Hematopoietic multipotent progenitor cell treated with erythropoietin and hydrocortisone succinate and interleukin-3 and kit ligand, for 15 days (in vitro differentiated cells): ENCODE results near the gene PPFIA2.

ENCODE experiments used
- DNase-seq: peaks from one replicate; pipeline ENCODE4 v3.0.0-alpha.2; 2015; ENCODE audit warnings: low spot score

PPFIA2 gene

DNA sequence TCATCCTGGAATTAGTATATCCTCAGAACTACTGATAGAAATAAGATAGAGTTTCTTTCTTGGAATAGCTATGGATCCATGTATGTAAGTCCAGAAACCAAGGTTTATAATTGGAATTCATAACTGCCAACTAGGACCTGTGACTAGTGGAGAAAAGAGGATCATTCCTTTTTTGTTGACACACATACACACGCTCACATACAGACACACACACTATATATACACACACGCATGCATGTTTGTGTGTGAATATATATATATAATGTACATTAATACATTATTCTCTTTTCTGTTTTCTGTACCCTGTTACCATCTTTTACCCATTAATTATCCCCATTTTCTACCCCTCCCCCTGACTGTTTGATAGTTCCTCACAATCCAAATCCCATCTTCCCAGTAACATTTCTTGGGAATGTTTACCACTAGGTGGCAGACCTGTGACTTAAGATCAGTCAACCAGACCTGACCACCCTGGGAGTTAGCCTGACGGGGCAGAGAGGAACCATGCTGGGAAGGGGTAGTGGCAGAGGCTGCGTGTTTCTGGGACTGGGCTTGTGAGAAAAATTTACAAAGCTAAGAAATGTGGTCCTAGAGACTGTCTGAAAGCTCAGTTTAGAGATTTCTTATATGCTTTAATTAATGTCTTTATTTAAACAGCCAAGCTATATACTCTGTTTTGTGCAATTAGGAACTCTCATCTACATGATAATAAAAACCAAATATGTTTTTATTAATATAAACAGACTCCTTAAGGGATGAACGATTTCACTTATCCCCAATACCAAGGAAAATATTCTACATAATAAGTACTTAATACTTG is 308.0 kb downstream of the PPFIA2 start:
- DNase-seq: no peak

- no peak for DNase-seq
Observed at GRCh38 chr12:81441629-81442028, 317.5 kb downstream of the PPFIA2 start.

- no peak for DNase-seq
Observed at GRCh38 chr12:81440001-81440400, 319.1 kb downstream of the PPFIA2 start.

- no peak for DNase-seq
Observed at GRCh38 chr12:81439344-81439743, 319.8 kb downstream of the PPFIA2 start.

GRCh38 chr12:81417056-81417455 is 342.1 kb downstream of the PPFIA2 start:
- DNase-seq: no peak

GRCh38 chr12:81416571-81416970 is 342.6 kb downstream of the PPFIA2 start:
- DNase-seq: no peak

DNA sequence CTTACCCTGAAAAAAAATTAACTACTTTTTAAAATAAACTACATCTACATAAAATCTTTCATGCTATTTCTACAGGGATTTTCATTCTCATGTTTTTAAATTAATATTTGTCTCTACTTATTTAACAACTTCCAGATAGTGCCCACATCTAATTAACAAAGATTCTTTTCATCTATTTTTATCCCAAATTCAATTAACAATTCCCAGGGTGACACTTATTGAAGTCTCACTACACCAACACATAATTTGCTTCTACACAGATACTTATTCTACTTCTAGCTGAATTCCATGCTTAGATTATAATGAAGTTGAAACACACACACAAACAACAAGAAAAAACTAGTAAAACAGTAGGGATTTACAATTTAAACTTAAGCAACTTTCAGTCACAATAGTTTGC is 344.7 kb downstream of the PPFIA2 start:
- DNase-seq: no peak

- DNase-seq: no peak
Observed at GRCh38 chr12:81412940-81413339, 346.2 kb downstream of the PPFIA2 start.

GRCh38 chr12:81403348-81403747 is 355.8 kb downstream of the PPFIA2 start:
- no peak for DNase-seq

DNA sequence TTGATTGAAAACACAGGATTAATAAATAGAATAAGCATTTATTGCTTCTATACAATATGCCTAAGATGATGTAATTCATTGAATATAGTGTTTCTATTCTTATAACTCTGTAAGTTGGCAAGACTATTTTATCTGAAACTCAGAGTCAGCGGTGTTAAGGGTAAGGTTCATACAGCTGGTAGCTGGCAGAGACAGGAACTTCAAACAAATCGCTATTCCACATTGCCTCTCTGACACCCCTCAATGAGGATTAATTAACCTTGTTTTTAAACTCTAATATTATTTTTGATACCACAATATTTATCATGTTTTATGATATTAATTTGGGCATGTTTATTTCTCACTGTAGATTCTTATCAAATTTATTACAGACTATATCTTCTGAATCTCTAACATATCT is 357.9 kb downstream of the PPFIA2 start:
- DNase-seq: no peak

GRCh38 chr12:81400024-81400423 is 359.1 kb downstream of the PPFIA2 start:
- DNase-seq: no peak

DNA sequence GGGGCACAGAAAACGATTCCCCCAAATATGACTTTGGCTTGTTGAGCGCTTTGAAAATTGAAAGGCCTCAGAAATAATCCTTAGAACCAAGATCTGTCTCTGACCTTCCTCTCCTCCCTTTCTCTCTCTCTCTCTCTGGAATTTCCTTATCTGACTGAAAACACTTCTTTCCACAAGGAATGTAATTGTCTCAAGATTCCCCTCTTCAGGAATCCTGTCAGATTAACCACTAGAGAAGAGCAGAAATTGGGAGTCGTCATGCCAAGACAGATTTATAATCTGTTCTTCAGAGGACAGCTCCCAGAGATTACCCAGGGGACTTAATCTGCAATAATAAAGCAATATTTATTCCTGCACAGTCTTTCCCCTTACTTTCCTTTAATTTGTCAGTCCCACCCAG is 363.7 kb downstream of the PPFIA2 start:
- no peak for DNase-seq

- DNase-seq: no peak
Observed at GRCh38 chr12:81389550-81390099, 369.5 kb downstream of the PPFIA2 start.

GRCh38 chr12:81386101-81386500 is 373.0 kb downstream of the PPFIA2 start:
- no peak for DNase-seq

DNA sequence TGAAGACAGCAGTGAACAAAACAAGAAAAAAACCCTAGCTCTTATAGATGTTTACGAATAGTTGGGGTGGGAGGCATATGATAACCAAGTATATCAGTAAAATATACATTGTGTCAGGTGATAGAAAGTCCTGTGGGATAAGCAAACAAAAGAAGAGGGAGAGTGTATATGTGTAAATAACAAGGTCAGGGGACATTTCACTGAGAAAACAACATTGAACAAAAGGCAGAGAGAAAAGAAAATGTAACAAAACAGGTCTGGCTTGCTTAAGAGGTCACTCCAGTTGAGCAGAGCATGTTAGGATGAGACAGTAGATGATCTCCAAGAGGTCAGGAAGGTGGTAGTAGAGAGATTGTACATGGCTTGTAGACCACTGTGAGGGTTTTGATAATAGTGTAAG is 377.2 kb downstream of the PPFIA2 start:
- DNase-seq: no peak

GRCh38 chr12:81378601-81379285 is 380.4 kb downstream of the PPFIA2 start:
- no peak for DNase-seq

- no peak for DNase-seq
Observed at GRCh38 chr12:81377771-81378170, 381.4 kb downstream of the PPFIA2 start.

- no peak for DNase-seq
Observed at GRCh38 chr12:81375969-81376368, 383.2 kb downstream of the PPFIA2 start.

- DNase-seq: no peak
Observed at GRCh38 chr12:81370456-81370855, 388.7 kb downstream of the PPFIA2 start.

GRCh38 chr12:81369175-81369574 is 390.0 kb downstream of the PPFIA2 start:
- DNase-seq: no peak

DNA sequence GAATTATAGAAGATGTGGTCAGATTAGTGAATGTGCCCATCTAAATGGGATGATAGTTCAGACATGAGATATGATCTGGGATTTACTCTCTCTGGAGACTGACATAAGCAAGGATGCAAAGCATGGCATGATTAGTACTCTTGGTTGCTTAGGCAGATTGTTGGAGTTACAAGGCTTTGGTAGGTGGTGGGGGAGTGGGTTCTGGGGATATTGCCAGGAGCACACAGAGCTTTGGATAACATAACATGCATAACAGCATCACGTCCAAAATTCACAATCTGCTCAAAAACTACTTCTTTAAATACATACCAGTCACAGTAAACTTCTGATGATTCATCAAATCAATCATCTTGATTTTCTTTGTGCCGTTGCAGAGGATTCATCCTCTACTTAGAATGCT is 393.9 kb downstream of the PPFIA2 start:
- no peak for DNase-seq

- no peak for DNase-seq
Observed at GRCh38 chr12:81360916-81361315, 398.2 kb downstream of the PPFIA2 start.

DNA sequence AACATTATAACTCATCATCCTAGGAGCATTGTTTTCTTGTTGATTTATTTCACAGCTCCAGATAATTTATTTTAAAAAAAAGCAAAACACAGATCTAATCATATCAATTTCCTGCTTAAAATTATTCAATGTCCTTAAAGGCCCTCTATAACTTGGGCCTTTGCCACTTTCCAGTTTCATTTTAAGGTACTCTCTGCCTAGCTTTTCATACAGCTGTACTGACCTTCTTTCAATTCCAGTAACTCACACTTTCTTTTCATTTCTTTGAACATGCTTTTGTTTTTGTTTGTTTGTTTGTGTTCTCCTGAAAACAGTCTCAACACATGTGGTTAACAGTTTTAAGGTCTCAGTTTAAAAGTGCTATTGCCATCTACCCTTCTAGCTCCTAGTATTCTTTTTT is 399.4 kb downstream of the PPFIA2 start:
- DNase-seq: no peak
